Right lobe of liver (tissue), 6 donors: ENCODE results near the gene ADAMTS2. TPM values are rescaled to one million over a fixed set of nuclear protein-coding genes. Genes with fewer than 3 reads are reported as not detected.

Experiments used
- ATAC-seq, 4 donors: fragments of 200-7000 bp; cut with Tn5 transposase; one replicate each; pipeline ENCODE4 v1.9.1; 2020; ENCODE audit warnings: mild to moderate bottlenecking in 4 of 4, moderate library complexity in 4 of 4
- DNase-seq, 3 donors: peaks; one replicate each; pipeline ENCODE4 v3.0.0-alpha.2; 2020
- H3K27ac ChIP-seq, 3 donors: fragments of 200-600 bp; one replicate each; pipeline ENCODE4 v1.8.0; 2022
- H3K27me3 ChIP-seq, 2 donors: fragments of 200-600 bp; one replicate each; pipeline ENCODE4 v1.8.0; 2022
- H3K36me3 ChIP-seq, 4 donors: fragments of 200-600 bp; sonication (generic) in 1 of 4; one replicate each; pipeline versions ENCODE4 v1.5.1 to v1.8.0; 2017 to 2022; ENCODE audit warnings: control low read depth in 1 of 4
- H3K4me1 ChIP-seq, 4 donors: fragments of 200-600 bp; sonication (generic) in 1 of 4; one replicate each; pipeline versions ENCODE4 v1.5.1 to v1.8.0; 2017 to 2022; ENCODE audit warnings: control low read depth in 1 of 4
- H3K4me3 ChIP-seq, 3 donors: fragments of 200-600 bp; one replicate each; pipeline ENCODE4 v1.8.0; 2022
- H3K9me3 ChIP-seq, 4 donors: fragments of 200-600 bp; sonication (generic) in 1 of 4; one replicate each; pipeline versions ENCODE4 v1.5.1 to v1.8.0; 2017 to 2022; ENCODE audit warnings: control low read depth in 1 of 4
- CTCF ChIP-seq, 4 donors: fragments of 200-600 bp in 3 of 4; fragments of 450-650 bp in 1 of 4; IDR thresholded peaks; one replicate each; pipeline versions ENCODE4 v1.5.1 to v1.8.0; 2016 to 2022; ENCODE audit warnings: antibody characterized with exemption in 4 of 4, mild to moderate bottlenecking in 2 of 4
- POLR2A ChIP-seq: fragments of 450-650 bp; IDR thresholded peaks from one replicate; pipeline ENCODE4 v1.6.1; 2017; ENCODE audit warnings: antibody characterized with exemption, mild to moderate bottlenecking
- WGBS: methylation state at CpG from one replicate; pipeline ENCODE4 v1.1.6; 2018; ENCODE audit warnings: low coverage, low lambda C conversion rate; ENCODE audit not compliant: insufficient coverage; ENCODE audit errors: missing lambda C conversion rate; 5-methylcytosine and 5-hydroxymethylcytosine counted together
- intact Hi-C, 2 donors: fragments of 100-400 bp; cut with DNase I; formaldehyde crosslinking; loops; one replicate each; pipeline versions ENCODE4 v1.11.2 to v1.14.1; 2022
- total RNA-seq, 6 experiments: library from RNA; depleted of rRNA in 2 of 6; stranded (reverse); fragments of >200 nt in 2 of 6; fragmentation: NEBNext Ultra II Directional in 3 of 6; extraction: Animal tissue kit (Norgen Biotek cat#: 25700) in 3 of 6; gene quantifications; one replicate each; pipeline versions ENCODE4 v1.1.0 to v1.2.4, GENCODE V29; 2016 to 2023
- donor health status: DM: no; HTN: yes; CAD: no.
- donor health status: DM: no; HTN: no; CAD: no.
- donor health status: DM: no; HTN: no; CAD: no.
- donor health status: DM: no; HTN: yes; CAD: no.
- donor health status: DM: no; HTN: yes; CAD: no.

ADAMTS2 gene
- total RNA-seq, 6 experiments from 2014 or later: 6.3 to 18.9 (median 13.5) TPM

DNA sequence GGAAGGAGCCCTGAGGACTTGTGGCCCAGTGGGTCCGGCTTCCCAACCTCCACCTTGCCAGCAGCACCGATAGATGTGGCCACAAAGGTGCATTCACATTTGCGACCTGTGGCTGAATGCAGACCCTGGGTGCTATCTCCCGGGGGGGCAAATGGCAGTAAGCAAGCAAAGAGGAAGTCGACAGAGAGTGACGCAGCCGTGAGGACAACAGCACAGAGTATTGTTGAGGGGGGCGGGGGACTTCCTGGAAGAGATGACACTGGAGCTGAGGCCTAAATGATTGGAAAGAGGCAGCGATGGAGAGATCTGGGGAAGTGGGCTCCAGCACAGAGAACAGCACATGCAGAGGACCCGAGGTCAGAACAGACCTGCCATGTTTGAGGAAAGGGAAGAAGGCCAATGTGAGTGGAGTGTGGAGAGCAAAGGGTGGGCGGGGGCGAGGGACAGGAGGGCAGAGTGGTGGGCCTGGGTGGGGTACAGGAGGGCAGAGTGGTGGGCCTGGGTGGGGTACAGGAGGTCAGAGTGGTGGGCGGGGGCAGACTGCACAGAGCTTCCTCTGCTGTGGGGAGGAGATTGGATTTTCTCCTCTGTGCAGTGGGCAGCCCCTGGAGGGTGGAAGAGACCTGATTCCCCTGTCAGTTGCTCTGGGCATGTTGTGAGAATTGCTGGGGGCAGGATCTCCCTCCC, 42.6 kb downstream of the ADAMTS2 start:
- H3K4me1 ChIP-seq: no peaks in the 10 kb centered on the region
- intact Hi-C loops: no loop called here
- DNase-seq (peak in 2 of 3 donors; percentile 30 to 52), ATAC-seq (peak in 3 of 4 donors; percentile 18 to 67 (median 50))
- H3K27me3 ChIP-seq: no peaks in the 10 kb centered on the region
- no peaks in the 10 kb centered on the region for H3K36me3 ChIP-seq
- peak overlapping the region in 1 of 3 donors; percentile 43 for H3K27ac ChIP-seq
- H3K4me3 ChIP-seq: no peak overlapping the region
- WGBS: 45% methylated on average over 7 of the region's 13 CpGs
- H3K9me3 ChIP-seq: no peaks in the 10 kb centered on the region
- TF ChIP-seq POLR2A (no peak), CTCF (IDR thresholded peaks at IDR 0.05) (no peak)

- Histone ChIP-seq H3K9me3 (no peaks in the 10 kb centered on the region), H3K4me3 (no peak overlapping the region), H3K27me3 (no peaks in the 10 kb centered on the region), H3K36me3 (no peaks in the 10 kb centered on the region), H3K27ac (no peak overlapping the region), H3K4me1 (no peaks in the 10 kb centered on the region)
- ATAC-seq (peak; percentile 44 to 77 (median 56)), DNase-seq (peak in 2 of 3 donors; percentile 28 to 55)
- intact Hi-C loops: no loop called here
- 74% methylated on average over 3 of the region's 17 CpGs for WGBS
- TF ChIP-seq CTCF (IDR thresholded peaks at IDR 0.05): no peak
- no peak for TF ChIP-seq POLR2A
Observed at GRCh38 chr5:179301796-179302195, 43.5 kb downstream of the ADAMTS2 start.

- H3K27ac ChIP-seq: no peak overlapping the region
- no peak for ATAC-seq
Observed at GRCh38 chr5:179301376-179301775, 43.9 kb downstream of the ADAMTS2 start.

GRCh38 chr5:179300581-179301180, 44.6 kb downstream of the ADAMTS2 start:
- TF ChIP-seq CTCF (IDR thresholded peaks at IDR 0.05) (no peak), POLR2A (no peak)
- DNase-seq: peak in 2 of 3 donors; percentile 16 to 49
- Histone ChIP-seq H3K4me3 (no peak overlapping the region), H3K4me1 (no peaks in the 10 kb centered on the region), H3K27me3 (no peaks in the 10 kb centered on the region), H3K36me3 (no peaks in the 10 kb centered on the region), H3K9me3 (no peaks in the 10 kb centered on the region), H3K27ac (no peak overlapping the region)
- intact Hi-C loops: no loop called here
- peak; percentile 13 to 54 (median 42) for ATAC-seq
- 56% methylated on average over 11 of the region's 14 CpGs for whole genome bisulfite sequencing

More at GRCh38 chr5:179301376-179301775, 43.9 kb downstream of the ADAMTS2 start:
- Histone ChIP-seq H3K4me3 (no peak overlapping the region), H3K9me3 (no peaks in the 10 kb centered on the region), H3K36me3 (no peaks in the 10 kb centered on the region), H3K4me1 (no peaks in the 10 kb centered on the region), H3K27me3 (no peaks in the 10 kb centered on the region)
- DNase-seq: peak in 1 of 3 donors; percentile 4
- WGBS: 46% methylated on average over 2 of the region's 6 CpGs
- TF ChIP-seq CTCF (IDR thresholded peaks at IDR 0.05) (no peak), POLR2A (no peak)
- intact Hi-C loops: no loop called here
